GM19025 (cell line): ENCODE results near the gene ACER2.

ENCODE experiments used
- ATAC-seq: cut with Tn5 transposase; IDR thresholded peaks from one replicate; pipeline ENCODE4 v1.9.1; 2021; ENCODE audit warnings: mild to moderate bottlenecking, low read depth, moderate library complexity; ENCODE audit not compliant: unreplicated experiment

ACER2 gene

GRCh38 chr9:19481121-19481870 is 72.5 kb downstream of the ACER2 start:
- no peak for ATAC-seq

- no peak for ATAC-seq
These were observed 73.2 kb downstream of the ACER2 start for GRCh38 chr9:19481971-19482404.

GRCh38 chr9:19484699-19485098 is 75.9 kb downstream of the ACER2 start:
- ATAC-seq = no peak

- ATAC-seq = no peak
These were observed 76.4 kb downstream of the ACER2 start for GRCh38 chr9:19485193-19485592.

- no peak for ATAC-seq
These were observed 78.0 kb downstream of the ACER2 start for GRCh38 chr9:19486803-19487202.

- no peak for ATAC-seq
These were observed 79.9 kb downstream of the ACER2 start for GRCh38 chr9:19488721-19489120.

- no peak for ATAC-seq
These were observed 81.5 kb downstream of the ACER2 start for GRCh38 chr9:19490269-19490668.

- no peak for ATAC-seq
These were observed 82.0 kb downstream of the ACER2 start for GRCh38 chr9:19490828-19491227.

- no peak for ATAC-seq
These were observed 84.0 kb downstream of the ACER2 start for GRCh38 chr9:19492775-19493173.

- peak; percentile 61 for ATAC-seq
These were observed 84.5 kb downstream of the ACER2 start for GRCh38 chr9:19493174-19493811.

- no peak for ATAC-seq
These were observed 85.1 kb downstream of the ACER2 start for GRCh38 chr9:19493876-19494275.

- no peak for ATAC-seq
These were observed 86.6 kb downstream of the ACER2 start for GRCh38 chr9:19495186-19496028.

- ATAC-seq = no peak
These were observed 87.7 kb downstream of the ACER2 start for GRCh38 chr9:19496321-19497050.

GRCh38 chr9:19497276-19497675 is 88.5 kb downstream of the ACER2 start:
- ATAC-seq = no peak

- ATAC-seq = no peak
These were observed 89.2 kb downstream of the ACER2 start for GRCh38 chr9:19498015-19498414.
